SJSA1 (cell line): Measurements from ENCODE around the gene AFP. TPM values are rescaled to one million over a fixed set of nuclear protein-coding genes. Genes with fewer than 3 reads are reported as not detected.

ENCODE experiments used
- DNase-seq, 2 experiments: peaks; one replicate each; pipeline ENCODE4 v3.0.0-alpha.2; 2015 to 2020; ENCODE audit warnings: low spot score in 2 of 2, low read depth in 1 of 2
- H3K27ac ChIP-seq: fragments of 250-450 bp; sonication (Bioruptor Pico); 2 replicates; pipeline ENCODE4 v1.5.1; 2020; ENCODE audit warnings: mild to moderate bottlenecking, moderate library complexity
- H3K27me3 ChIP-seq: fragments of 250-450 bp; sonication (Bioruptor Pico); replicated peaks from 2 replicates; pipeline ENCODE4 v1.5.1; 2020; ENCODE audit warnings: mild to moderate bottlenecking, moderate library complexity
- H3K36me3 ChIP-seq: fragments of 250-450 bp; sonication (Bioruptor Pico); 2 replicates; pipeline ENCODE4 v1.5.1; 2020; ENCODE audit warnings: mild to moderate bottlenecking
- H3K4me1 ChIP-seq: fragments of 250-450 bp; sonication (Bioruptor Pico); replicated peaks from 2 replicates; pipeline ENCODE4 v1.6.1; 2021; ENCODE audit warnings: mild to moderate bottlenecking
- H3K4me3 ChIP-seq: fragments of 250-450 bp; sonication (Bioruptor Pico); 2 replicates; pipeline ENCODE4 v1.5.1; 2020; ENCODE audit warnings: mild to moderate bottlenecking
- H3K9me3 ChIP-seq: fragments of 250-450 bp; sonication (Bioruptor Pico); replicated peaks from 2 replicates; pipeline ENCODE4 v1.5.1; 2020; ENCODE audit warnings: mild to moderate bottlenecking
- total RNA-seq: library from RNA; depleted of rRNA; stranded (reverse); fragments of >200 nt; shearing (Covaris generic); gene quantifications from 2 replicates; pipeline ENCODE4 v1.2.3, GENCODE V29; 2014

The AFP gene
- total RNA-seq, 1 experiment from 2014 or later = 0.74 TPM

DNA sequence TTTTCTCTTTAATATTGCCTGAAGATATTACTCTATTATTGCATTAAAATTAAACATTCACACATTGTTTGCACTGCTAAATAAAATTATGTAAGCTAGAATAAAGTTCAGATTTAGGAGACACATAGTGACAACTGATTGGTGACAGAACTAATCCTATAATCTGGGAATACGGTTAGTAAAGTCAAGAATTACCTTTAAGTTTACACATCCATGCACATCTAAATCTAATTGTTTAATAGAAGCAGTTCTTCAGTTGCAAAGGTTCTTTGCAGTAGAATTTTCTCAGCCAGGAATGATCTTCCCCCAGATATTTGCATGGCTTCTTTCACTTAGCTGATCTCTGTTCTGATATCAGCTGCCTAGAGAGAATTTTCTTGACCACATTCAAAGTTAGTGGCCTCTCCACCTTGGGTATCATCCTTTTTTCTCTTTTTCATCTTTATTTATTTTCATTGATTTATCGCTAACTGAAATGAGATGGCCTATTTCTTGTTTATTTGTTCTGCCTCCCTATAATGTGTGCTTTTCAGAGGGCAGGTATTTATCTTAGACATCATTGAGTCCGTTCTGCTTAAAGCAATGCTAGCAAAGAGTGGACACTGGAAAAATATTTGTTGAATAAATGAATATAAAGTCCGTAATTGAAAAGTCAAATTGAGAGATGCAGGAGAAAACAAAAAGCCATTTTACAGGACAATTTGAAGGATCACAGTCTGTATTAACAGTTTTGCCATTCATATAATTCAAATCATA, 12.6 kb downstream of the AFP start:
- H3K4me3 ChIP-seq = no peak overlapping the region
- DNase-seq = no peak
- peaks cover 11% of the 10 kb centered on the region for H3K4me1 ChIP-seq
- H3K9me3 ChIP-seq = no peaks in the 10 kb centered on the region
- H3K27ac ChIP-seq = no peak overlapping the region
- H3K36me3 ChIP-seq = no peaks in the 10 kb centered on the region
- peaks cover 2% of the 10 kb centered on the region; the same call in 1 of the 2 replicates for H3K27me3 ChIP-seq

DNA sequence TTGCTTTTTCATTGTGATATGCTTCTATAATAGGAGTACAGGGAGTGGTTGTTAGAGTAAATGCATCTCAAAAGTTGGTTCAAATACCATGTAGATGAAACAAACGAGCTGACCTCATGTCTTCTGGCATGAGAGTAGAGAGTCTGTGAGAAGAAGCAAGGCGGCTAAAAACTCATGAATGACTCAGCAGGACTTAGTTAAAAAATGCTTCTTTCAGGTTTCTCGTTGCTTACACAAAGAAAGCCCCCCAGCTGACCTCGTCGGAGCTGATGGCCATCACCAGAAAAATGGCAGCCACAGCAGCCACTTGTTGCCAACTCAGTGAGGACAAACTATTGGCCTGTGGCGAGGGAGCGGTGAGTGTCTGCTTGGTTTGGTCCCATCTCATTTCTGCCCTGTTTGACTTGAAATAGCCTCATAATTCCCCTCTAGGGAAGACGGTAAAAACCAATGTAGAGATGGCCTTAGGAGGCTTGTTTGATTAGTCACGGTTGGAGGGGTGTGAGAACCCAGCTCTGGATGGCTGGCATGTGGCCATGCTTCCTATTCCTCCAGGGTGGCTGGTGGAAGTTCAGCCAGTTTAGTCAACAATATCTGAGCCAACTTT, 14.5 kb downstream of the AFP start:
- Histone ChIP-seq H3K9me3 (no peaks in the 10 kb centered on the region), H3K27me3 (no peaks in the 10 kb centered on the region), H3K4me1 (peaks cover 11% of the 10 kb centered on the region), H3K36me3 (no peaks in the 10 kb centered on the region), H3K4me3 (no peak overlapping the region), H3K27ac (peak overlapping the region; percentile 39; the same call in 1 of the 2 replicates)
- peak; percentile 44 for DNase-seq

DNA sequence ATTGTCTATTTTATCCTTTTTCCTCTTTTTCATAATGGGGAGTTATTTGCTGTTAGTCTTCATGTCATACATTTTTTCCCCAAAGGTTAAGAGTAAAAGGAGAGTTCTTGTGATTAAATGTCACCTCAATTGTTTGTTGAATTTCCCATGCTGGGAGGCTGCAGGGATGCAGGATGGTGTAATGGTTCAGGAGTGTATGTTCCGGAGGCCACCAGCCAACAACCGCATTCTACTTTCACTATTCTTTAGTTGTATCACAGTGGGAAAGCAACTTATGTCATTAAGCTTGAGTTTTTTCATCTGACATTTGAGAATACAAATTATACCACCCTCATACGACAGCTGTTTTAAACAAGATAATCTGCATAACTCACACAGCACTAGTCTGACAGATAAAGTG, 15.4 kb downstream of the AFP start:
- H3K4me3 ChIP-seq = no peak overlapping the region
- DNase-seq = no peak
- no peak overlapping the region for H3K27ac ChIP-seq

DNA sequence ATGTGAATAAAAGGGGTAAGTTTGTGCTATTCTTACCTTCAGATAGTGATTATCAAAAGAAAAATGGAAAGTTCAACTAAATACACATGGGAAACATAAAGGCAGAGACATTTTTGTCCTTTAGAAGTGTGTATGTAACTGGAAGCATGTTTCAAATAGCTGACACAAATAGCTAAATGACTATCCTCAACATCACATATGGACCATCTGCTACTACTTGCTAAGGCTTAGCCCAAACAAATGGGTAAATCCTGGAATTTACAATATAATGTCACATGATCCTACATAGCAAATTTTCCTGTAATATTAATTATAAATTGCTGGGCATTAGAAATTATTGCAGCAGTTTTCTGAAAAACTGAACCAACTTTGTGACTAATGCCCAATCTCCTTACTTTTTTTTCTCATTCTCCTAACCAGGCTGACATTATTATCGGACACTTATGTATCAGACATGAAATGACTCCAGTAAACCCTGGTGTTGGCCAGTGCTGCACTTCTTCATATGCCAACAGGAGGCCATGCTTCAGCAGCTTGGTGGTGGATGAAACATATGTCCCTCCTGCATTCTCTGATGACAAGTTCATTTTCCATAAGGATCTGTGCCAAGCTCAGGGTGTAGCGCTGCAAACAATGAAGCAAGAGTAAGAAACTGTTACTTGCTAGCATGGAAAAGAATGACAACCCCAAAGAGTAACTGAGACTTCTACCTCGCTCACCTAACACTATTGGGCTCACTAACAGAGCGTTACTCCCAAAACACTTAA, 16.1 kb downstream of the AFP start:
- H3K27ac ChIP-seq = no peak overlapping the region
- no peaks in the 10 kb centered on the region for H3K36me3 ChIP-seq
- peaks cover 11% of the 10 kb centered on the region for H3K4me1 ChIP-seq
- H3K9me3 ChIP-seq = no peaks in the 10 kb centered on the region
- no peak overlapping the region for H3K4me3 ChIP-seq
- no peaks in the 10 kb centered on the region for H3K27me3 ChIP-seq
- DNase-seq = no peak

More for the DNA sequence above, 15.4 kb downstream of the AFP start:
- Histone ChIP-seq H3K4me1 (peaks cover 11% of the 10 kb centered on the region), H3K36me3 (no peaks in the 10 kb centered on the region), H3K27me3 (no peaks in the 10 kb centered on the region), H3K9me3 (no peaks in the 10 kb centered on the region)

DNA sequence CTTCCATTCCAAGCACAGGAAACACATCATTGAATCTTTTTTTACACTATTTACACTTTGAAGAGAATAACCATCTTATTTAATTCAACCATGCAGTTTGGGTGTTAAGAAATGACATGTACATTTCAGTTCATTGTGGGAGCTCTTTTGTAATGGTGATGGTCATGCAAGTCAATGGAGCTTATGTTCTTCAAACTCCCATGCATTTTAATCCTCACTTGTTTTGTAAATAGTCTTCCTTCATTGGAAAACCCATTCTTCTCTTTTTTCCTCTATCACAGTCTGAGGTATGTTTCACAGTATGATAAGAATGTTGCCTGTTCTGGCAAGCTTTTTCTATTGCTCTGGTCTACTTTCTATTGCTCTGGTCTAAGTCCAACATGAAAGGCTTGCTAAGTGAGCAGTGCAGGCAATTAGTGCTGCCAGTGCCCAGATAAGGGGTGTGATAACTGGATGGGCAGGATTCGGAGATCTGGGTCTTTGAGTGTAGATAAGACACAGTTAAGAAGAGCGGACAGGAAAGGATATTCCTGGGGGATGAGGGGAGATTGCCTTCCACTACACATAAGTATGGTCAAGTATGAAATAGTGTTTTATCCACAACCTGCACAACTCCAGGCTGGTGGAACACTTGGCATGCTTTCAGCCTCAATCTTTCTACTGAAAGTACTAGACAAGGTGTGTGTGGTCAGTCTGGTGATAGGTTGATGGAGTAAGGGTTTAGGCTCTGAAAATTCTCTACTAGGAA, 17.1 kb downstream of the AFP start:
- no peak overlapping the region for H3K27ac ChIP-seq
- H3K9me3 ChIP-seq = no peaks in the 10 kb centered on the region
- peaks cover 4% of the 10 kb centered on the region; the same call in 1 of the 2 replicates for H3K27me3 ChIP-seq
- DNase-seq = no peak
- H3K4me1 ChIP-seq = peaks cover 11% of the 10 kb centered on the region
- no peak overlapping the region for H3K4me3 ChIP-seq
- H3K36me3 ChIP-seq = no peaks in the 10 kb centered on the region

DNA sequence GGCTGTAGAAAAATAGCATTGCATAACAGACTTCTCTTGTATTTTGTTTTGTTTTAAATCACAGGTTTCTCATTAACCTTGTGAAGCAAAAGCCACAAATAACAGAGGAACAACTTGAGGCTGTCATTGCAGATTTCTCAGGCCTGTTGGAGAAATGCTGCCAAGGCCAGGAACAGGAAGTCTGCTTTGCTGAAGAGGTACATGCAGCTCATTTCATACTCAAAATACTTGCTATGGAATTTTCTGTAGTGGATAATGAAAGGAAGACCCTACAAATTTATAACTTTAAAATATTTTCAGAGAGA, 17.6 kb downstream of the AFP start:
- Histone ChIP-seq H3K4me3 (no peak overlapping the region), H3K9me3 (no peaks in the 10 kb centered on the region), H3K36me3 (no peaks in the 10 kb centered on the region), H3K27me3 (peaks cover 4% of the 10 kb centered on the region; the same call in 1 of the 2 replicates), H3K4me1 (peaks cover 11% of the 10 kb centered on the region), H3K27ac (no peak overlapping the region)
- no peak for DNase-seq

DNA sequence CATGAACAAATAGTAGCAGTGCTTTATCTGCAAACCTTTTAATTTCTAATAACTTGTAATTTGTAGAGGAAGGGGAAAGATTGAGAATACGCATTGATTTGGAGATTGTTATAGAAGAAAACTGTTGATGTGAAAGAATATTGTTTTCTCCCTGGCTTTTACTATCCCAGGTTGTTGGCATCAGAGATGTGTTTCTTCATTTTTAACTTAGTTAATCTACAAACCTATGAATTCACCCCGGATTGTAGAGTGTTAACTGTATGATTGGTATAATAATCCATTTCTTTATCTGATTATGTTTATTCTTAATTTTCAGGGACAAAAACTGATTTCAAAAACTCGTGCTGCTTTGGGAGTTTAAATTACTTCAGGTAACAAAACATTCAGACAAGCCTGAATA, 18.9 kb downstream of the AFP start:
- Histone ChIP-seq H3K36me3 (no peaks in the 10 kb centered on the region), H3K27me3 (peaks cover 4% of the 10 kb centered on the region; the same call in 1 of the 2 replicates), H3K4me3 (no peak overlapping the region), H3K27ac (no peak overlapping the region), H3K4me1 (peaks cover 10% of the 10 kb centered on the region), H3K9me3 (no peaks in the 10 kb centered on the region)
- DNase-seq = no peak

DNA sequence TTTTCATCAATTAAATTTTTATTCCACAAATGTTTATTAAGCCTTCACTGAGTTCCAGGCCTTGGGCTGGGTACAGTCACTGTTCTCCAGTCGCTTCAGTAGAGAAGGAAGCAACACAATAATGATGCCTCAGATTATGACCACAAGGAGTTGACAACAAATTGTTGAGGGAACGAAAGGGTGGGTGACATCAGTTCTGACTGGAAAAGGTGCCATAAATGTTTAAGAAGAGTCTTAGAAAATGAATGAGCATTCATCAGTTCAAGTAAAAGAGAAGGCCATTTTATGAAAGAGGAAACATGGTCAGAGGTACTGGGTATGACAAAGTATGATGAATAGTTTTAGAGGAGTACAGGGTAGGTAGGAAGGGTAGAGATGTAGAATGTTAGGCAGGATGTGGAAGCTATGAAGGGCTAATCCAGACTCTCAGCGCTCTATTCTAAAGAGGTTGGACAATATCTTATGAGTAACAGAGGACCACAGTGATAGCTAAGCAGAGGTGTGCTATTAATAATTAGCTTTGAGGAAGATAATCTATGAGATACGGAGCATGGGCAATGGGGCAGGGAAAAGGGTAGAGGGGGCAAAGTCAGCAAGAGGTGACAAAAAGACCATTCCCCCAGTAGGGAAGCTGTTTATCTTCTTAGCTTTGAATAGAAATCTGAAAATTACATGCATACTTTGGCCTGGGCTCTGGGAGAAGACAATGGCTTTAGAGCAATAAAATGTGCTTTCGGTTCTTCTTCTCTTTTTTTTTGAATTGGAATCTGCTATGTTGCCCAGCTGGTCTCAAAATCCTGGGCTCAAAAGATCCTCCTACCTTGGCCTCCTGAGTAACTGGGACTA, 20.4 kb downstream of the AFP start:
- H3K9me3 ChIP-seq = no peaks in the 10 kb centered on the region
- peaks cover 4% of the 10 kb centered on the region; the same call in 1 of the 2 replicates for H3K27me3 ChIP-seq
- H3K4me1 ChIP-seq = no peaks in the 10 kb centered on the region
- H3K36me3 ChIP-seq = no peaks in the 10 kb centered on the region
- H3K4me3 ChIP-seq = no peak overlapping the region
- DNase-seq = no peak
- no peak overlapping the region for H3K27ac ChIP-seq

DNA sequence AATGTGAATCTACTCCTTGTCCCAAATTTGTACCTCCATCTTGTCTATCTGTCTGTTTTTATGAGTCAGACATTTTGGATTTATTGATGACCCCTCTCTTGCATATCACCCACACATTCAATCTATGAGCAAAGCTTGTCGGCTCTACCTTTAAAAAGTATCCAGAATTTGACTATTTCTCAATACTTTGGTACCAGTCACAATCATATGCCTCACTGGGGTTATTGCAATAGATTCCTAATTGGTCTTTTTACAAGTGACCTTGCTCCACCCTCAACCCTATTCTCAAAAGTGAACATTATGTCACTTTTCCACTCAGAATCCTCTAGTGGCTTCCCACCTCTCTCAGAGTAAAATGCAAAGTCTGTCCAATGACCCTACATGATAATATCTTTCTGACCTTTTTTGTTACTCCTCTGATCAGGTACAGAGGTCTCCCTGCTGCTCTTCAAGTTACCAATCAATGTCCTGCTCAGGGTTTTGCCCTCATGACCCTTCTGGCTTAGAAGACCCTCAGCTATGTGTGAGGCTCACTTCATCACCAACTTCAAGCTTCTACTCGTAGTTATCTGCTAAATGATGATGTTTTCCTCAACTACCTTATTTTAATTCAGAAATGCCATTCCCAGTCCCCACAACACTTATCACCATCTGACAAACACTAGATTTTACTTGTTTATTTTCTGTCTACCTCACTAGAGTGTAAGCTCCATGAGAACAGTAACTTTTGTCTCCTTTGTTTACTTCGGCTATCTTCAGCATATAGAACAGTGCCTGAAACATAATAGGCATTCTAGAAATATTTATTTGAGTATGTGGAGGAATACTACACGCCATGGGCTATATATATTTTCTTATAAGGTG, 22.4 kb downstream of the AFP start:
- Histone ChIP-seq H3K9me3 (no peaks in the 10 kb centered on the region), H3K27ac (no peak overlapping the region), H3K4me3 (no peak overlapping the region), H3K36me3 (no peaks in the 10 kb centered on the region), H3K27me3 (peaks cover 4% of the 10 kb centered on the region; the same call in 1 of the 2 replicates), H3K4me1 (no peaks in the 10 kb centered on the region)
- no peak for DNase-seq

DNA sequence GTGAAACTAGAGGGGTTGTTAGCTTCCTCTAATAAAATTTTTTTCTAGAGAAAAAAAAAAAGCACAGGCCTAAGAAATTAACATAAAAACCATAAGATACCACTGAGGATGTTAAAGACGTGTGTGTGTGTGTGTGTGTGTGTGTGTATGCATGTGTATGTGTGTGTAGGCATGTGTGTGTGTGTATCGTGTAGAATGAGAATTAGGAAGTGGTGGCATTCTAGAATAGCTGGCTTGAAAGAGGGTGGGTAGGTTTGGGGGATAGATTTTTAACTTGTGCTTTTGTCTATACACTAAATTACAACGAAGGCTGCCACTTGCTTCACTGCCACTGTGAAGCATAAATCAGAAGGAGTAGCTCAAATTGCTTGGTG, 23.0 kb downstream of the AFP start:
- Histone ChIP-seq H3K9me3 (no peaks in the 10 kb centered on the region), H3K27ac (no peak overlapping the region), H3K36me3 (no peaks in the 10 kb centered on the region), H3K4me1 (no peaks in the 10 kb centered on the region), H3K27me3 (peaks cover 4% of the 10 kb centered on the region; the same call in 1 of the 2 replicates), H3K4me3 (no peak overlapping the region)
- DNase-seq = no peak

DNA sequence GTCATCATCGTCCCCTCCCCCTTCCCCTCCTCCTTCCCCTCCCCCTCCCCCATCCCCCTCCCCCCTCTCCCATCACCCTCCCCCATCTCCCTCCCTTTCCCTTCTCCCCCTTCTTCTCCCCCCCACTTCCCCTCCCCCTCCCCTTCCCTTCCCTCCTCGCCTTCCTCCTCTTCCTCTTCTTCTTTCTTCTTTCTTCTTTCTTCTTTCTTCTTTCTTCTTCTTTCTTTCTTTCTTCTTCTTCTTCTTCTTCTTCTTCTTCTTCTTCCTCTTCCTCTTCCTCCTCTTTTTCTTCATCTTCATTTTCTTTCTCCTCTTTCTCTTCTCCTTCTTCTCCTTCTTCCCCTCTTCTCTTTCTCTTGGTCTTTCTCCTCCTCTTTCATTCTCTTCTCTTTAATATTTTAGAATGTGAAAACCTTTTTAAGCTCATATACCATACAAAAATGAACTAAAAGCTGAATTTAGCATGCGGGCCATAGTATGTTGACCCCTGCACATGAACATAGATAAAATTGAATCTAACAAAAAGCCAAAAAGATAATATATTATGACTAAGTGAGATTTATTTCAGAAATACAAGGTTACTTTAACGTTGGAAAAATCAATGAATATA, 25.0 kb downstream of the AFP start:
- Histone ChIP-seq H3K27ac (no peak overlapping the region), H3K27me3 (peaks cover 4% of the 10 kb centered on the region; the same call in 1 of the 2 replicates), H3K4me1 (no peaks in the 10 kb centered on the region), H3K36me3 (no peaks in the 10 kb centered on the region), H3K9me3 (no peaks in the 10 kb centered on the region), H3K4me3 (no peak overlapping the region)
- no peak for DNase-seq

DNA sequence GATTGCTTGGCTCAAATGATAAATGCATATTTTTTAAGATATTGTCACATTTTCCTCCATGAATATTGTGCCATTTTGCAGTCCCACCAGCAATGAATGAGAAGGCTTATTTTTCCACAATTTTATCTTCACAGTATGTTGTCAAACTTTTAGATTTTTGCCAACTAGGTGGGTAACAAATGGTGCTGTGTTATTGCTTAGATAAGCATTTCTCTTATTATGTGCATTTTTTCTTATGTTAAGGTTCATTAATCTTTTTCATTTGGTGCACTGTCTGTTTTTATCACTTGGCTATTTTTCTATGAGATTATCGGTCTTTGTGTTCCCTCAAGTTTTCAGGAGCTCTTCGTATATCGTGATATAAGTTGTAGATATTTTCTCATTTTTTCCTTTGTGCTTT, 32.1 kb downstream of the AFP start:
- DNase-seq = no peak
- Histone ChIP-seq H3K4me3 (no peak overlapping the region), H3K9me3 (no peaks in the 10 kb centered on the region), H3K36me3 (no peaks in the 10 kb centered on the region), H3K27ac (no peak overlapping the region), H3K27me3 (no peaks in the 10 kb centered on the region), H3K4me1 (no peaks in the 10 kb centered on the region)
